Heart right ventricle (tissue), 16 donors: Measurements from ENCODE around the gene MRC2. TPM values are rescaled to one million over a fixed set of nuclear protein-coding genes. Genes with fewer than 3 reads are reported as not detected.

ENCODE experiments used
- ATAC-seq, 8 donors: fragments of 200-7000 bp; cut with Tn5 transposase; one replicate each; pipeline ENCODE4 v1.9.1; 2020; ENCODE audit warnings: mild to moderate bottlenecking in 8 of 8, moderate library complexity in 8 of 8, moderate number of reproducible peaks in 1 of 8
- DNase-seq, 2 donors: peaks; one replicate each; pipeline ENCODE4 v3.0.0-alpha.2; 2020
- H3K27ac ChIP-seq, 10 donors: fragments of 200-600 bp; sonication (generic) in 2 of 10; one replicate each; pipeline versions ENCODE4 v1.5.0 to v1.8.0; 2020 to 2022; ENCODE audit warnings: mild to moderate bottlenecking in 3 of 10
- H3K27me3 ChIP-seq, 7 donors: fragments of 200-600 bp; one replicate each; pipeline ENCODE4 v1.8.0; 2021 to 2022; ENCODE audit warnings: mild to moderate bottlenecking in 2 of 7
- H3K36me3 ChIP-seq, 9 donors: fragments of 200-600 bp; sonication (generic) in 1 of 9; one replicate each; pipeline versions ENCODE4 v1.5.0 to v1.8.0; 2020 to 2022; ENCODE audit warnings: mild to moderate bottlenecking in 2 of 9
- H3K4me1 ChIP-seq, 9 donors: fragments of 200-600 bp; sonication (generic) in 1 of 9; one replicate each; pipeline versions ENCODE4 v1.5.0 to v1.8.0; 2020 to 2022; ENCODE audit warnings: mild to moderate bottlenecking in 4 of 9
- H3K4me3 ChIP-seq, 10 donors: fragments of 200-600 bp; sonication (generic) in 2 of 10; one replicate each; pipeline versions ENCODE4 v1.5.0 to v1.8.0; 2020 to 2022; ENCODE audit warnings: mild to moderate bottlenecking in 7 of 10, moderate library complexity in 2 of 10
- H3K9me3 ChIP-seq, 11 donors: fragments of 200-600 bp in 10 of 11; sonication (generic) in 2 of 11; one replicate each; pipeline versions ENCODE4 v1.5.0 to v1.8.0; 2013 to 2022; ENCODE audit warnings: mild to moderate bottlenecking in 2 of 11, control low read depth in 1 of 11, moderate library complexity in 1 of 11
- CTCF ChIP-seq, 9 donors: fragments of 200-600 bp; sonication (generic) in 2 of 9; IDR thresholded peaks; one replicate each; pipeline versions ENCODE4 v1.5.0 to v1.8.0; 2021 to 2022; ENCODE audit warnings: antibody characterized with exemption in 9 of 9, mild to moderate bottlenecking in 5 of 9, moderate library complexity in 1 of 9
- WGBS, 2 donors: extraction: QIAGEN DNeasy Blood & Tissue Kit; methylation state at CpG; one replicate each; pipeline ENCODE4 v1.1.7; 2013; ENCODE audit warnings: inconsistent platforms in 1 of 2; 5-methylcytosine and 5-hydroxymethylcytosine counted together
- intact Hi-C, 10 donors: fragments of 100-400 bp; cut with DNase I; formaldehyde crosslinking; loops; one replicate each; pipeline versions ENCODE4 v1.11.1 to v1.14.2; 2022
- polyA plus RNA-seq, 2 donors: library from polyadenylated mRNA; stranded (reverse); fragments of 200-250 nt; gene quantifications; one replicate each; pipeline ENCODE4 v1.2.3, GENCODE V29; 2013
- total RNA-seq, 10 donors: library from RNA; stranded (reverse); fragmentation: NEBNext Ultra II Directional in 3 of 10; extraction: Animal tissue kit (Norgen Biotek cat#: 25700) in 3 of 10; gene quantifications; one replicate each; pipeline versions ENCODE4 v1.2.1 to v1.2.4, GENCODE V29; 2021 to 2023
- donor health status: Arrhythmogenic right ventricular cardiomyopathy.
- donor health status: ischemic (EF 13 %, LVEDD 7.1; RV severe dilation, severe dysfunction).
- donor health status: healthy with polysubstance abuse.
- donor health status: DM: no; HTN: yes; CAD: no.
- donor health status: DM: no; HTN: no; CAD: no.
- donor health status: ischemic (EF 25% LVEDD 6.9; RV normal size, moderate dysfunction).
- donor health status: ischemic (EF 25% LVEDD 5.7; RV mildly dilated, moderate dysfunction).
- donor health status: healthy.
- donor health status: DM: yes; HTN: yes; CAD: no.
- donor health status: Ischemic cardiomyopathy.
- donor health status: ischemic (EF 35%, LVEDD 5.7; RV mildly dilated, moderate dysfunction).
- donor health status: nonischemic (EF 11% LVEDD 7.7; RV severe dilation, severe dysfunction).
- donor health status: DM: yes; HTN: yes; CAD: no.
- donor health status: PGD.
- donor health status: ischemic (EF 29% LVEDD 5.4; RV normal size, mild dysfunction).
- donor health status: nonischemic (EF 23%, LVEDD 6.1; RV moderate dilation, normal function).

MRC2 gene
- total and polyA plus RNA-seq, 12 donors = 15.2 to 46.4 (median 21.4) TPM

DNA sequence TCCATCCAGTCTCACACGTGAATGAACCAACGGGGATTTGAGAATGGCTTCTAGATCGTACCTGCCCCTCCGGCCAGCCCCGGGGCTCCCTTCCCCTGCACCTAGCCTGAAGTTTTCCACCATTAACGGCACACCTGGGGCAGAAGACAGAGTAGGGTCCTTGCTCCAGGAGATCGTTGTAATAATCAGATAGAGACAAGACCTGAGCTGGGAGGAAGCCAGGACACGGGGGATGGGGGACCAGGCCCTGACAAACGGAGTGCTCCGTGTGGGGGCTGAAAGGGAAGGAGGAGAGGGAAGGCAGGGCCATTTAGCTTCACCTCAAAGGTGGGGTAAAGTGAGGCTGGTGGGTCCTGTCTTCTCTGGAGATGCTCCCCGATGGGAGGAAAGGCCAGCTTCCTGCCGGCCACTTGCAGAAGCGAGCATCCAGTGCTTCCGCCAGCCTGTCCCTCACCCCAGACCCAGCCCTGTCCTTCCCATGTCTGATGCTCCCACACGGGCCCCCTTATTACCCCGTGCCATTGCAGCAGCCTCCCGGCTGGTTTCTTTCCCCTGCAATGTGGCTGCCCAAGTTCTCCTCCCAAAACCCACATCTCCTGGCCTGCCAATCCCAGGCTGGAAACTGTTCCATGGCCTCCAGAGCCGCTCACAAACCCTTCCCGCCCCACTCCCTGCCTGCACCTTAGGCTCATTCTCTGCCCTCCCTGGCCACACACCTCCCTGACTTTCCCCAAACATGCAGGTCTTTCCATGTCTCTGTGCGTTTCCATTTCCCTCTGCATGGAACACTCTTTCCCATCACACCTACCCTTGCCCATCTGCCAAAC is 79.3 kb downstream of the MRC2 start:
- peak overlapping the region in 5 of 10 donors; percentile 39 to 95 (median 87) for H3K27ac ChIP-seq
- DNase-seq (no peak), ATAC-seq (no peak)
- no peak for TF ChIP-seq CTCF (IDR thresholded peaks at IDR 0.05)
- 79 to 81% methylated on average over 20 of the region's 20 CpGs for WGBS, 2 donors
- H3K27me3 ChIP-seq = peaks cover 0 to 25% (median 0%) of the 10 kb centered on the region in 7 donors
- H3K4me3 ChIP-seq = no peak overlapping the region
- peaks cover 0 to 9% (median 0%) of the 10 kb centered on the region in 11 donors for H3K9me3 ChIP-seq
- peaks cover 8 to 54% (median 26%) of the 10 kb centered on the region in 9 donors for H3K4me1 ChIP-seq
- intact Hi-C loops = loop anchor here in 8 of 10 donors (5.0 to 10.0 kb wide), 3 partner anchors 265 to 708 kb away; no protein-coding TSS in a partner anchor
- no peaks in the 10 kb centered on the region for H3K36me3 ChIP-seq

GRCh38 chr17:62707425-62707739 is 79.9 kb downstream of the MRC2 start:
- intact Hi-C loops = loop anchor here in 8 of 10 donors (5.0 to 10.0 kb wide), 3 partner anchors 265 to 707 kb away; no protein-coding TSS in a partner anchor
- peaks cover 0 to 25% (median 0%) of the 10 kb centered on the region in 7 donors for H3K27me3 ChIP-seq
- no peak overlapping the region for H3K4me3 ChIP-seq
- peaks cover 0 to 9% (median 0%) of the 10 kb centered on the region in 11 donors for H3K9me3 ChIP-seq
- peaks cover 8 to 54% (median 26%) of the 10 kb centered on the region in 9 donors for H3K4me1 ChIP-seq
- WGBS, 2 donors = 97% methylated on average over 9 of the region's 9 CpGs
- ATAC-seq (no peak), DNase-seq (no peak)
- no peaks in the 10 kb centered on the region for H3K36me3 ChIP-seq
- no peak overlapping the region for H3K27ac ChIP-seq
- no peak for TF ChIP-seq CTCF (IDR thresholded peaks at IDR 0.05)

DNA sequence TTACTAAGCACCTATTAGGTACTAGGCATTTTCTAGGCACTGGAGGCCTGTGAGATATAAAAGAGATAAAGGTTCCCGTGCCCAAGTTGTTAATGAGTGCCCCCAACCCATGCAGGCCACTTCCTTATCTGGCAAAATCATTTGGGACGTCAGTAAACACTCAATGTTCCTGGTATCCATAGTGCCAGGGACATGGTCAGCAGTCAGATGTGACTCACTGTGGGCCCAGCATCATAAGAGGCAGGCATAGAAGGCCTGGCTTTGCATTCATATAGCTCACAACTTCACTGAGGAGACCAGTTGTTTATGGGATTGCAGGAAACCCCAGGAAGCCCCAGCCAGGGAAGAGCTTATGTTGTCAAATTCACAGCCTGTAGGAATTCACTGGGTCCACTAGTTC is 81.1 kb downstream of the MRC2 start:
- no peak overlapping the region for H3K4me3 ChIP-seq
- H3K4me1 ChIP-seq = peaks cover 6 to 48% (median 23%) of the 10 kb centered on the region in 9 donors
- intact Hi-C loops = loop anchor here in 8 of 10 donors (5.0 to 10.0 kb wide), 3 partner anchors 264 to 706 kb away; no protein-coding TSS in a partner anchor
- peaks cover 0 to 9% (median 0%) of the 10 kb centered on the region in 11 donors for H3K9me3 ChIP-seq
- no peak for TF ChIP-seq CTCF (IDR thresholded peaks at IDR 0.05)
- H3K36me3 ChIP-seq = no peaks in the 10 kb centered on the region
- H3K27me3 ChIP-seq = peaks cover 0 to 25% (median 0%) of the 10 kb centered on the region in 7 donors
- WGBS, 2 donors = 55 to 67% methylated on average over 2 of the region's 2 CpGs
- no peak overlapping the region for H3K27ac ChIP-seq
- DNase-seq (no peak), ATAC-seq (no peak)

- no peak overlapping the region for H3K4me3 ChIP-seq
- peaks cover 0 to 9% (median 0%) of the 10 kb centered on the region in 11 donors for H3K9me3 ChIP-seq
- H3K4me1 ChIP-seq = peaks cover 0 to 16% (median 0%) of the 10 kb centered on the region in 9 donors
- 79 to 82% methylated on average over 8 of the region's 8 CpGs for WGBS, 2 donors
- ATAC-seq = no peak
- no peak for TF ChIP-seq CTCF (IDR thresholded peaks at IDR 0.05)
- H3K27me3 ChIP-seq = no peaks in the 10 kb centered on the region
- intact Hi-C loops = no loop called here
- no peak for DNase-seq
- H3K27ac ChIP-seq = no peak overlapping the region
- no peaks in the 10 kb centered on the region for H3K36me3 ChIP-seq
Observed at GRCh38 chr17:62712171-62712581, 84.7 kb downstream of the MRC2 start.
